Smooth muscle cell (in vitro differentiated cells): ENCODE results near the gene TBCB. TPM values are rescaled to one million over a fixed set of nuclear protein-coding genes. Genes with fewer than 3 reads are reported as not detected.

Experiments used
- DNase-seq: peaks from one replicate; lab custom pipeline; 2025; ENCODE audit not compliant: unreplicated experiment; lab: John Stamatoyannopoulos, UW
- H2AFZ ChIP-seq: fragments of 200-600 bp; sonication (generic); 2 replicates; pipeline ENCODE4 v1.6.0; 2016; ENCODE audit warnings: antibody characterized with exemption, low read depth, mild to moderate bottlenecking
- H3F3A ChIP-seq: fragments of 200-600 bp; sonication (generic); 2 replicates; pipeline ENCODE4 v1.6.0; 2017; ENCODE audit warnings: antibody characterized with exemption, low read depth
- H3K27ac ChIP-seq: fragments of 200-600 bp; sonication (generic); 2 replicates; pipeline ENCODE4 v1.5.1; 2016; ENCODE audit warnings: low read depth, mild to moderate bottlenecking
- H3K27me3 ChIP-seq: fragments of 200-600 bp; sonication (generic); 2 replicates; pipeline ENCODE4 v1.6.1; 2016; ENCODE audit warnings: low read depth, mild to moderate bottlenecking
- H3K36me3 ChIP-seq: fragments of 200-600 bp; sonication (generic); 2 replicates; pipeline ENCODE4 v1.5.1; 2016; ENCODE audit warnings: low read depth
- H3K4me1 ChIP-seq: fragments of 200-600 bp; sonication (generic); 2 replicates; pipeline ENCODE4 v1.5.1; 2016; ENCODE audit warnings: low read depth
- H3K4me2 ChIP-seq: fragments of 200-600 bp; sonication (generic); 2 replicates; pipeline ENCODE4 v1.6.0; 2016; ENCODE audit warnings: mild to moderate bottlenecking
- H3K4me3 ChIP-seq: fragments of 200-600 bp; sonication (generic); 2 replicates; pipeline ENCODE4 v1.5.1; 2016; ENCODE audit warnings: mild to moderate bottlenecking
- H3K79me2 ChIP-seq: fragments of 200-600 bp; sonication (generic); 2 replicates; pipeline ENCODE4 v1.6.0; 2016; ENCODE audit warnings: low read depth, mild to moderate bottlenecking
- H3K9ac ChIP-seq: fragments of 200-600 bp; sonication (generic); 2 replicates; pipeline ENCODE4 v1.6.0; 2016; ENCODE audit warnings: low read depth
- H3K9me3 ChIP-seq: fragments of 200-600 bp; sonication (generic); replicated peaks from 2 replicates; pipeline ENCODE4 v1.5.1; 2016; ENCODE audit warnings: low read depth
- H4K20me1 ChIP-seq: fragments of 200-600 bp; sonication (generic); 2 replicates; pipeline ENCODE4 v1.6.0; 2016; ENCODE audit warnings: low read depth
- CTCF ChIP-seq: fragments of 200-600 bp; sonication (generic); IDR thresholded peaks from 2 replicates; pipeline ENCODE4 v1.5.1; 2017; ENCODE audit warnings: borderline replicate concordance, mild to moderate bottlenecking, antibody characterized with exemption; ENCODE audit not compliant: insufficient read depth, poor library complexity, severe bottlenecking
- WGBS: methylation state at CpG from one replicate; pipeline ENCODE4 v1.1.7; 2016; ENCODE audit warnings: low lambda C conversion rate; 5-methylcytosine and 5-hydroxymethylcytosine counted together
- polyA plus RNA-seq: library from polyadenylated mRNA; unstranded; fragments of >200 nt; fragmentation: Nextera tagmentation; extraction: Ambion mirVana; gene quantifications from 2 replicates; pipeline ENCODE4 v1.2.1, GENCODE V29; 2016
- total RNA-seq: library from RNA; depleted of rRNA; stranded (reverse); fragments of >200 nt; gene quantifications from 2 replicates; pipeline ENCODE4 v1.2.3, GENCODE V29; 2014

Gene TBCB
- total and polyA plus RNA-seq, 2 experiments from 2014 or later = 146 to 234 TPM

- TF ChIP-seq CTCF = no peak
- DNase-seq = no peak
- Histone ChIP-seq H3F3A (no peaks in the 10 kb centered on the region), H3K36me3 (no peaks in the 10 kb centered on the region), H3K4me2 (no peak overlapping the region), H3K9me3 (no peaks in the 10 kb centered on the region), H3K27me3 (no peaks in the 10 kb centered on the region), H3K4me3 (no peak overlapping the region), H3K9ac (no peak overlapping the region), H3K4me1 (no peaks in the 10 kb centered on the region), H3K79me2 (no peaks in the 10 kb centered on the region), H4K20me1 (no peaks in the 10 kb centered on the region), H3K27ac (no peak overlapping the region), H2AFZ (no peak overlapping the region)
- 95% methylated on average over 5 of the region's 5 CpGs for WGBS
Measured at GRCh38 chr19:36089847-36090246, 25.4 kb upstream of the TBCB start.

GRCh38 chr19:36090910-36091695 lies 24.2 kb upstream of the TBCB start:
- H3K27ac ChIP-seq = no peak overlapping the region
- H3F3A ChIP-seq = no peaks in the 10 kb centered on the region
- no peaks in the 10 kb centered on the region for H3K36me3 ChIP-seq
- no peak for TF ChIP-seq CTCF
- H3K4me1 ChIP-seq = no peaks in the 10 kb centered on the region
- no peaks in the 10 kb centered on the region for H3K27me3 ChIP-seq
- H3K9ac ChIP-seq = no peak overlapping the region
- 92% methylated on average over 13 of the region's 13 CpGs for WGBS
- no peak for DNase-seq
- H3K9me3 ChIP-seq = no peaks in the 10 kb centered on the region
- H3K4me2 ChIP-seq = no peak overlapping the region
- no peak overlapping the region for H2AFZ ChIP-seq
- no peaks in the 10 kb centered on the region for H3K79me2 ChIP-seq
- H4K20me1 ChIP-seq = no peaks in the 10 kb centered on the region
- no peak overlapping the region for H3K4me3 ChIP-seq

- no peak overlapping the region for H3K9ac ChIP-seq
- H3K4me2 ChIP-seq = no peak overlapping the region
- H3F3A ChIP-seq = no peaks in the 10 kb centered on the region
- H3K36me3 ChIP-seq = no peaks in the 10 kb centered on the region
- no peak for DNase-seq
- H3K4me1 ChIP-seq = no peaks in the 10 kb centered on the region
- no peaks in the 10 kb centered on the region for H3K9me3 ChIP-seq
- H4K20me1 ChIP-seq = no peaks in the 10 kb centered on the region
- no peaks in the 10 kb centered on the region for H3K79me2 ChIP-seq
- H3K27ac ChIP-seq = no peak overlapping the region
- H3K4me3 ChIP-seq = no peak overlapping the region
- WGBS = 96% methylated on average over 7 of the region's 7 CpGs
- no peaks in the 10 kb centered on the region for H3K27me3 ChIP-seq
- TF ChIP-seq CTCF = no peak
- no peak overlapping the region for H2AFZ ChIP-seq
Measured at GRCh38 chr19:36092566-36092965, 22.7 kb upstream of the TBCB start.

GRCh38 chr19:36093146-36093662 lies 22.1 kb upstream of the TBCB start:
- Histone ChIP-seq H2AFZ (no peak overlapping the region), H4K20me1 (no peaks in the 10 kb centered on the region), H3K27me3 (no peaks in the 10 kb centered on the region), H3K4me1 (no peaks in the 10 kb centered on the region), H3K9ac (no peak overlapping the region), H3K79me2 (no peaks in the 10 kb centered on the region), H3K4me3 (no peak overlapping the region), H3K4me2 (no peak overlapping the region), H3K27ac (no peak overlapping the region), H3K36me3 (no peaks in the 10 kb centered on the region), H3K9me3 (no peaks in the 10 kb centered on the region), H3F3A (no peaks in the 10 kb centered on the region)
- TF ChIP-seq CTCF = no peak
- WGBS = 98% methylated on average over 5 of the region's 5 CpGs
- no peak for DNase-seq
